WTC11 (cell line): Measurements from ENCODE around the gene RAB40B. TPM values are rescaled to one million over a fixed set of nuclear protein-coding genes. Genes with fewer than 3 reads are reported as not detected.

ENCODE experiments used
- ATAC-seq: fragments of 200-7000 bp; cut with Tn5 transposase; 2 replicates; pipeline ENCODE4 v1.10.0; 2021; ENCODE audit warnings: mild to moderate bottlenecking, moderate library complexity
- CTCF ChIA-PET: fragments of 300-600 bp; sonication (Branson Sonifier 250); formaldehyde crosslinking; loops from one replicate; lab custom pipeline; 2021; ENCODE audit warnings: antibody characterized with exemption; lab: Charles Lee
- POLR2A ChIA-PET: fragments of 350-600 bp; sonication (Branson Sonifier 250); formaldehyde crosslinking; loops from one replicate; lab custom pipeline; 2021; ENCODE audit warnings: antibody characterized with exemption; lab: Charles Lee
- DNase-seq: peaks from one replicate; pipeline ENCODE4 v3.0.0; 2021; ENCODE audit warnings: low spot score
- H3K27ac Mint-ChIP-seq: 2 replicates; pipeline ENCODE4 v1.8.0; 2021; ENCODE audit warnings: mixed read lengths
- H3K27me3 Mint-ChIP-seq: 2 replicates; pipeline ENCODE4 v1.8.0; 2021; ENCODE audit warnings: low read depth, mild to moderate bottlenecking, moderate library complexity, mixed read lengths
- H3K36me3 Mint-ChIP-seq: 2 replicates; pipeline ENCODE4 v1.8.0; 2021; ENCODE audit warnings: mixed read lengths
- H3K4me1 Mint-ChIP-seq: 2 replicates; pipeline ENCODE4 v1.8.0; 2022; ENCODE audit warnings: mixed read lengths
- H3K4me3 Mint-ChIP-seq: 2 replicates; pipeline ENCODE4 v1.8.0; 2021; ENCODE audit warnings: mild to moderate bottlenecking, moderate library complexity, mixed read lengths
- H3K9me3 Mint-ChIP-seq: 2 replicates; pipeline ENCODE4 v1.8.0; 2021; ENCODE audit warnings: mixed read lengths
- CBFB ChIP-seq: sonication (generic); formaldehyde crosslinking; IDR thresholded peaks from 2 replicates; pipeline ENCODE4 v1.8.1; 2022; ENCODE audit warnings: mild to moderate bottlenecking, low read depth, missing genetic modification reagents
- CREB1 ChIP-seq: sonication (generic); formaldehyde crosslinking; IDR thresholded peaks from 2 replicates; pipeline ENCODE4 v1.8.0; 2023; ENCODE audit warnings: mild to moderate bottlenecking, missing genetic modification reagents
- ETV6 ChIP-seq: sonication (generic); formaldehyde crosslinking; IDR thresholded peaks from 2 replicates; pipeline ENCODE4 v1.8.1; 2022; ENCODE audit warnings: mild to moderate bottlenecking, missing genetic modification reagents
- FOXP1 ChIP-seq: sonication (generic); formaldehyde crosslinking; IDR thresholded peaks from 2 replicates; pipeline ENCODE4 v1.8.0; 2022; ENCODE audit warnings: missing genetic modification reagents, mild to moderate bottlenecking, moderate library complexity, borderline replicate concordance
- GABPB1 ChIP-seq: sonication (generic); formaldehyde crosslinking; IDR thresholded peaks from 2 replicates; pipeline ENCODE4 v1.8.1; 2023; ENCODE audit warnings: mild to moderate bottlenecking, missing genetic modification reagents
- GTF2I ChIP-seq: fragments of 250-450 bp; sonication (Bioruptor Pico); conservative IDR thresholded peaks from 2 replicates; pipeline ENCODE4 v1.4.0; 2021; ENCODE audit warnings: mild to moderate bottlenecking
- JUN ChIP-seq: sonication (generic); formaldehyde crosslinking; IDR thresholded peaks from 2 replicates; pipeline ENCODE4 v1.8.0; 2023; ENCODE audit warnings: mild to moderate bottlenecking, missing genetic modification reagents
- MXD4 ChIP-seq: fragments of 250-450 bp; sonication (Bioruptor Pico); IDR thresholded peaks from 2 replicates; pipeline ENCODE4 v1.8.0; 2021; ENCODE audit warnings: mild to moderate bottlenecking, moderate library complexity, borderline replicate concordance
- ZNF121 ChIP-seq: sonication (generic); formaldehyde crosslinking; IDR thresholded peaks from 2 replicates; pipeline ENCODE4 v1.8.0; 2023; ENCODE audit warnings: missing genetic modification reagents
- ZNF317 ChIP-seq: sonication (generic); formaldehyde crosslinking; IDR thresholded peaks from 2 replicates; pipeline ENCODE4 v1.8.1; 2023; ENCODE audit warnings: low read depth, mild to moderate bottlenecking, moderate library complexity, missing genetic modification reagents, borderline replicate concordance
- ZNF396 ChIP-seq: fragments of 250-450 bp; sonication (Bioruptor Pico); IDR thresholded peaks from 2 replicates; pipeline ENCODE4 v1.8.0; 2021; ENCODE audit warnings: mild to moderate bottlenecking, moderate library complexity, borderline replicate concordance
- ZNF423 ChIP-seq: fragments of 250-450 bp; sonication (Bioruptor Pico); IDR thresholded peaks from 2 replicates; pipeline ENCODE4 v2.1.2; 2022; ENCODE audit warnings: mild to moderate bottlenecking, moderate library complexity
- ZNF671 ChIP-seq: fragments of 250-450 bp; sonication (Bioruptor Pico); IDR thresholded peaks from 2 replicates; pipeline ENCODE4 v1.8.0; 2021; ENCODE audit warnings: mild to moderate bottlenecking
- total RNA-seq: library from RNA; stranded (reverse); gene quantifications from 3 replicates; pipeline ENCODE4 v1.2.3, GENCODE V29; 2021
- TF ChIP-seq, protein P1 (sequence below): sonication (generic); formaldehyde crosslinking; IDR thresholded peaks from 2 replicates; pipeline ENCODE4 v1.8.1; 2022; ENCODE audit warnings: missing genetic modification reagents, borderline replicate concordance
- TF ChIP-seq, protein P2 (sequence below): sonication (generic); formaldehyde crosslinking; IDR thresholded peaks from 2 replicates; pipeline ENCODE4 v1.8.1; 2023; ENCODE audit warnings: mild to moderate bottlenecking, moderate library complexity, missing genetic modification reagents
- TF ChIP-seq, protein P3 (sequence below): sonication (generic); formaldehyde crosslinking; IDR thresholded peaks from 2 replicates; pipeline ENCODE4 v1.8.1; 2022; ENCODE audit warnings: mild to moderate bottlenecking, moderate library complexity, missing genetic modification reagents
- TF ChIP-seq, protein P4 (sequence below): sonication (generic); formaldehyde crosslinking; IDR thresholded peaks from 2 replicates; pipeline ENCODE4 v1.8.1; 2022; ENCODE audit warnings: low read depth, mild to moderate bottlenecking, moderate library complexity, missing genetic modification reagents, borderline replicate concordance
- TF ChIP-seq, protein P5 (sequence below): sonication (generic); formaldehyde crosslinking; IDR thresholded peaks from 2 replicates; pipeline ENCODE4 v1.8.0; 2022; ENCODE audit warnings: mild to moderate bottlenecking, missing genetic modification reagents
- TF ChIP-seq, protein P6 (sequence below): sonication (generic); formaldehyde crosslinking; IDR thresholded peaks from 2 replicates; pipeline ENCODE4 v1.8.0; 2022; ENCODE audit warnings: mild to moderate bottlenecking, missing genetic modification reagents
- TF ChIP-seq, protein P7 (sequence below): sonication (generic); formaldehyde crosslinking; IDR thresholded peaks from 2 replicates; pipeline ENCODE4 v1.8.1; 2023; ENCODE audit warnings: mild to moderate bottlenecking, missing genetic modification reagents, borderline replicate concordance

The RAB40B gene
- total RNA-seq, 1 experiment from 2014 or later = 3.1 TPM

DNA sequence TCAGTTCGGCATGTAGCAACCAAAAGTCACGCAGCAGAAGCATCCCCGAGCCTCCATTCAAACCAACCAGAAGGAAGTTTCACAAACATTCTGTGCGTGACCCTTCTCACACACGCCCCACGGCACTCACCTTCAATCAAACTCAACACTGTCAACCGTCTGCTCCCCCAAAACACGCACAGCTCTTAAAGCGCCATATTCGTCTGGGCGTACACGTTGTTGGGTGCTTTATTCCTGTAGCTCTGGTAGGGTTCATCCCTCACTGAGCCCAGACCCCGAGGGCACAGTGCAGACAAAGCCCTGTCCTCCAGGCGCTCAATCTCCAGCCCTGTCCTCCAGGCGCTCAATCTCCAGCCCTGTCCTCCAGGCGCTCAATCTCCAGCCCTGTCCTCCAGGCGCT, 2.2 kb downstream of the RAB40B start:
- Mint-ChIP-seq H3K27me3 (peaks cover 58% of the 10 kb centered on the region), H3K36me3 (peaks cover 4% of the 10 kb centered on the region), H3K27ac (no peak overlapping the region), H3K9me3 (peaks cover 8% of the 10 kb centered on the region), H3K4me1 (no peaks in the 10 kb centered on the region), H3K4me3 (no peak overlapping the region)
- TF ChIP-seq, protein P1, sequence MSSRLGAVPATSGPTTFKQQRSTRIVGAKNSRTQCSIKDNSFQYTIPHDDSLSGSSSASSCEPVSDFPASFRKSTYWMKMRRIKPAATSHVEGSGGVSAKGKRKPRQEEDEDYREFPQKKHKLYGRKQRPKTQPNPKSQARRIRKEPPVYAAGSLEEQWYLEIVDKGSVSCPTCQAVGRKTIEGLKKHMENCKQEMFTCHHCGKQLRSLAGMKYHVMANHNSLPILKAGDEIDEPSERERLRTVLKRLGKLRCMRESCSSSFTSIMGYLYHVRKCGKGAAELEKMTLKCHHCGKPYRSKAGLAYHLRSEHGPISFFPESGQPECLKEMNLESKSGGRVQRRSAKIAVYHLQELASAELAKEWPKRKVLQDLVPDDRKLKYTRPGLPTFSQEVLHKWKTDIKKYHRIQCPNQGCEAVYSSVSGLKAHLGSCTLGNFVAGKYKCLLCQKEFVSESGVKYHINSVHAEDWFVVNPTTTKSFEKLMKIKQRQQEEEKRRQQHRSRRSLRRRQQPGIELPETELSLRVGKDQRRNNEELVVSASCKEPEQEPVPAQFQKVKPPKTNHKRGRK (CRISPR knock-in tag) = no peak
- TF ChIP-seq JUN (CRISPR knock-in tag) (no peak), CBFB (CRISPR knock-in tag) (no peak), MXD4 (CRISPR knock-in tag) (no peak), ZNF423 (CRISPR knock-in tag) (no peak), ZNF396 (CRISPR knock-in tag) (no peak), ZNF121 (CRISPR knock-in tag) (no peak), GABPB1 (CRISPR knock-in tag) (no peak), ZNF671 (no peak), ZNF317 (CRISPR knock-in tag) (no peak), FOXP1 (CRISPR knock-in tag) (no peak), CREB1 (CRISPR knock-in tag) (no peak), ETV6 (CRISPR knock-in tag) (no peak), GTF2I (CRISPR knock-in tag) (no peak)
- TF ChIP-seq, protein P2, sequence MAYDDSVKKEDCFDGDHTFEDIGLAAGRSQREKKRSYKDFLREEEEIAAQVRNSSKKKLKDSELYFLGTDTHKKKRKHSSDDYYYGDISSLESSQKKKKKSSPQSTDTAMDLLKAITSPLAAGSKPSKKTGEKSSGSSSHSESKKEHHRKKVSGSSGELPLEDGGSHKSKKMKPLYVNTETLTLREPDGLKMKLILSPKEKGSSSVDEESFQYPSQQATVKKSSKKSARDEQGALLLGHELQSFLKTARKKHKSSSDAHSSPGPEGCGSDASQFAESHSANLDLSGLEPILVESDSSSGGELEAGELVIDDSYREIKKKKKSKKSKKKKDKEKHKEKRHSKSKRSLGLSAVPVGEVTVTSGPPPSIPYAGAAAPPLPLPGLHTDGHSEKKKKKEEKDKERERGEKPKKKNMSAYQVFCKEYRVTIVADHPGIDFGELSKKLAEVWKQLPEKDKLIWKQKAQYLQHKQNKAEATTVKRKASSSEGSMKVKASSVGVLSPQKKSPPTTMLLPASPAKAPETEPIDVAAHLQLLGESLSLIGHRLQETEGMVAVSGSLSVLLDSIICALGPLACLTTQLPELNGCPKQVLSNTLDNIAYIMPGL (CRISPR knock-in tag) = no peak
- TF ChIP-seq, protein P3, sequence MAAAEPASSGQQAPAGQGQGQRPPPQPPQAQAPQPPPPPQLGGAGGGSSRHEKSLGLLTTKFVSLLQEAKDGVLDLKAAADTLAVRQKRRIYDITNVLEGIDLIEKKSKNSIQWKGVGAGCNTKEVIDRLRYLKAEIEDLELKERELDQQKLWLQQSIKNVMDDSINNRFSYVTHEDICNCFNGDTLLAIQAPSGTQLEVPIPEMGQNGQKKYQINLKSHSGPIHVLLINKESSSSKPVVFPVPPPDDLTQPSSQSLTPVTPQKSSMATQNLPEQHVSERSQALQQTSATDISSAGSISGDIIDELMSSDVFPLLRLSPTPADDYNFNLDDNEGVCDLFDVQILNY (CRISPR knock-in tag) = no peak
- TF ChIP-seq, protein P4, sequence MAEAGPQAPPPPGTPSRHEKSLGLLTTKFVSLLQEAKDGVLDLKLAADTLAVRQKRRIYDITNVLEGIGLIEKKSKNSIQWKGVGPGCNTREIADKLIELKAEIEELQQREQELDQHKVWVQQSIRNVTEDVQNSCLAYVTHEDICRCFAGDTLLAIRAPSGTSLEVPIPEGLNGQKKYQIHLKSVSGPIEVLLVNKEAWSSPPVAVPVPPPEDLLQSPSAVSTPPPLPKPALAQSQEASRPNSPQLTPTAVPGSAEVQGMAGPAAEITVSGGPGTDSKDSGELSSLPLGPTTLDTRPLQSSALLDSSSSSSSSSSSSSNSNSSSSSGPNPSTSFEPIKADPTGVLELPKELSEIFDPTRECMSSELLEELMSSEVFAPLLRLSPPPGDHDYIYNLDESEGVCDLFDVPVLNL = no peak
- TF ChIP-seq, protein P5, sequence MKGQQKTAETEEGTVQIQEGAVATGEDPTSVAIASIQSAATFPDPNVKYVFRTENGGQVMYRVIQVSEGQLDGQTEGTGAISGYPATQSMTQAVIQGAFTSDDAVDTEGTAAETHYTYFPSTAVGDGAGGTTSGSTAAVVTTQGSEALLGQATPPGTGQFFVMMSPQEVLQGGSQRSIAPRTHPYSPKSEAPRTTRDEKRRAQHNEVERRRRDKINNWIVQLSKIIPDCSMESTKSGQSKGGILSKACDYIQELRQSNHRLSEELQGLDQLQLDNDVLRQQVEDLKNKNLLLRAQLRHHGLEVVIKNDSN = no peak
- TF ChIP-seq, protein P6, sequence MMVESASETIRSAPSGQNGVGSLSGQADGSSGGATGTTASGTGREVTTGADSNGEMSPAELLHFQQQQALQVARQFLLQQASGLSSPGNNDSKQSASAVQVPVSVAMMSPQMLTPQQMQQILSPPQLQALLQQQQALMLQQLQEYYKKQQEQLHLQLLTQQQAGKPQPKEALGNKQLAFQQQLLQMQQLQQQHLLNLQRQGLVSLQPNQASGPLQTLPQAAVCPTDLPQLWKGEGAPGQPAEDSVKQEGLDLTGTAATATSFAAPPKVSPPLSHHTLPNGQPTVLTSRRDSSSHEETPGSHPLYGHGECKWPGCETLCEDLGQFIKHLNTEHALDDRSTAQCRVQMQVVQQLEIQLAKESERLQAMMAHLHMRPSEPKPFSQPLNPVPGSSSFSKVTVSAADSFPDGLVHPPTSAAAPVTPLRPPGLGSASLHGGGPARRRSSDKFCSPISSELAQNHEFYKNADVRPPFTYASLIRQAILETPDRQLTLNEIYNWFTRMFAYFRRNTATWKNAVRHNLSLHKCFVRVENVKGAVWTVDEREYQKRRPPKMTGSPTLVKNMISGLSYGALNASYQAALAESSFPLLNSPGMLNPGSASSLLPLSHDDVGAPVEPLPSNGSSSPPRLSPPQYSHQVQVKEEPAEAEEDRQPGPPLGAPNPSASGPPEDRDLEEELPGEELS (CRISPR knock-in tag) = no peak
- TF ChIP-seq, protein P7, sequence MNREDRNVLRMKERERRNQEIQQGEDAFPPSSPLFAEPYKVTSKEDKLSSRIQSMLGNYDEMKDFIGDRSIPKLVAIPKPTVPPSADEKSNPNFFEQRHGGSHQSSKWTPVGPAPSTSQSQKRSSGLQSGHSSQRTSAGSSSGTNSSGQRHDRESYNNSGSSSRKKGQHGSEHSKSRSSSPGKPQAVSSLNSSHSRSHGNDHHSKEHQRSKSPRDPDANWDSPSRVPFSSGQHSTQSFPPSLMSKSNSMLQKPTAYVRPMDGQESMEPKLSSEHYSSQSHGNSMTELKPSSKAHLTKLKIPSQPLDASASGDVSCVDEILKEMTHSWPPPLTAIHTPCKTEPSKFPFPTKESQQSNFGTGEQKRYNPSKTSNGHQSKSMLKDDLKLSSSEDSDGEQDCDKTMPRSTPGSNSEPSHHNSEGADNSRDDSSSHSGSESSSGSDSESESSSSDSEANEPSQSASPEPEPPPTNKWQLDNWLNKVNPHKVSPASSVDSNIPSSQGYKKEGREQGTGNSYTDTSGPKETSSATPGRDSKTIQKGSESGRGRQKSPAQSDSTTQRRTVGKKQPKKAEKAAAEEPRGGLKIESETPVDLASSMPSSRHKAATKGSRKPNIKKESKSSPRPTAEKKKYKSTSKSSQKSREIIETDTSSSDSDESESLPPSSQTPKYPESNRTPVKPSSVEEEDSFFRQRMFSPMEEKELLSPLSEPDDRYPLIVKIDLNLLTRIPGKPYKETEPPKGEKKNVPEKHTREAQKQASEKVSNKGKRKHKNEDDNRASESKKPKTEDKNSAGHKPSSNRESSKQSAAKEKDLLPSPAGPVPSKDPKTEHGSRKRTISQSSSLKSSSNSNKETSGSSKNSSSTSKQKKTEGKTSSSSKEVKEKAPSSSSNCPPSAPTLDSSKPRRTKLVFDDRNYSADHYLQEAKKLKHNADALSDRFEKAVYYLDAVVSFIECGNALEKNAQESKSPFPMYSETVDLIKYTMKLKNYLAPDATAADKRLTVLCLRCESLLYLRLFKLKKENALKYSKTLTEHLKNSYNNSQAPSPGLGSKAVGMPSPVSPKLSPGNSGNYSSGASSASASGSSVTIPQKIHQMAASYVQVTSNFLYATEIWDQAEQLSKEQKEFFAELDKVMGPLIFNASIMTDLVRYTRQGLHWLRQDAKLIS (CRISPR knock-in tag) = no peak
- CTCF ChIA-PET = no interaction called here
- POLR2A ChIA-PET = no interaction called here
- DNase-seq (no peak), ATAC-seq (no peak)
